K562 (cell line): ENCODE data around the gene FABP2. TPM values are rescaled to one million over a fixed set of nuclear protein-coding genes. Genes with fewer than 3 reads are reported as not detected.

Experiments
- ATAC-seq: fragments of 200-7000 bp; cut with Tn5 transposase; 3 replicates; pipeline ENCODE4 v1.9.1; 2020; ENCODE audit warnings: moderate library complexity
- BruUV-seq: library from RNA; stranded (reverse); fragments of 400-500 nt; replicated peaks from 2 replicates; lab custom pipeline; 2021; lab: Mats Ljungman, UMichigan
- CTCF ChIA-PET: fragments of 300-600 bp; formaldehyde crosslinking; extraction: SDS; loops from one replicate; lab custom pipeline; 2021; ENCODE audit warnings: low intra/inter-chr PET ratio; lab: Yijun Ruan, JAX
- POLR2A ChIA-PET: fragments of 300-600, 350-650 bp; sonication (Branson Sonifier 250); formaldehyde crosslinking; extraction: SDS; loops from one replicate; lab custom pipeline; 2021; ENCODE audit warnings: antibody characterized with exemption, inconsistent platforms; lab: Yijun Ruan, JAX
- DNase-seq, 4 experiments: peaks; one replicate each; pipeline versions ENCODE4 v3.0.0 to v3.0.0-alpha.2; 2011 to 2018; ENCODE audit warnings: low spot score in 3 of 4, mixed read lengths in 3 of 4; ENCODE audit errors: extremely low read depth in 1 of 4
- FAIRE-seq: peaks from 2 replicates; lab custom pipeline; 2011; peaks lifted over from hg19 to GRCh38; lab: Jason Lieb, UNC
- H2AFZ ChIP-seq: 2 replicates; pipeline ENCODE4 v1.6.0; 2011; ENCODE audit warnings: low read depth, low read length, control low read depth, inconsistent platforms
- H3K27ac ChIP-seq: fragments of 200-600 bp; 3 replicates; pipeline ENCODE4 v1.8.0; 2011; ENCODE audit warnings: low read depth, mild to moderate bottlenecking, control low read depth, inconsistent platforms, low read length, moderate library complexity, mixed read lengths; ENCODE audit errors: extremely low read depth
- H3K27me3 ChIP-seq, 2 experiments: fragments of 300-600 bp in 1 of 2; 2 replicates in 1 of 2; 3 replicates in 1 of 2; pipeline versions ENCODE4 v1.6.0 to v1.8.0; 2011; ENCODE audit warnings: inconsistent platforms in 2 of 2, low read length in 2 of 2, mild to moderate bottlenecking in 1 of 2, mixed read lengths in 1 of 2, moderate library complexity in 1 of 2; ENCODE audit not compliant: control insufficient read depth in 2 of 2, insufficient read depth in 2 of 2
- H3K36me3 ChIP-seq: fragments of 300-600 bp; 3 replicates; pipeline ENCODE4 v1.8.0; 2011; ENCODE audit warnings: mild to moderate bottlenecking, low read length, inconsistent platforms; ENCODE audit not compliant: control insufficient read depth, insufficient read depth
- H3K4me1 ChIP-seq, 2 experiments: fragments of 200-600 bp in 1 of 2; replicated peaks in 1 of 2; 2 replicates in 1 of 2; 3 replicates in 1 of 2; pipeline versions ENCODE4 v1.5.1 to v1.8.0; 2011; ENCODE audit warnings: inconsistent platforms in 2 of 2, low read length in 2 of 2, mild to moderate bottlenecking in 1 of 2, mixed read lengths in 1 of 2, moderate library complexity in 1 of 2; ENCODE audit not compliant: control insufficient read depth in 2 of 2, insufficient read depth in 2 of 2
- H3K4me2 ChIP-seq: 2 replicates; pipeline ENCODE4 v1.6.1; 2011; ENCODE audit warnings: low read length, control low read depth, inconsistent platforms, mixed read lengths; ENCODE audit not compliant: insufficient read depth
- H3K4me3 ChIP-seq: fragments of 200-600 bp; sonication (generic), shearing (Covaris generic); 2 replicates; pipeline ENCODE4 v1.5.1; 2016; ENCODE audit warnings: control low read depth, inconsistent platforms
- H3K79me2 ChIP-seq: fragments of 200-600 bp; 3 replicates; pipeline ENCODE4 v1.8.0; 2011; ENCODE audit warnings: low read length, inconsistent platforms; ENCODE audit not compliant: control insufficient read depth, insufficient read depth
- H3K9ac ChIP-seq, 2 experiments: 2 replicates each; pipeline versions ENCODE4 v1.6.0 to v1.6.1; 2011; ENCODE audit warnings: low read depth in 2 of 2, low read length in 2 of 2, control low read depth in 1 of 2, inconsistent platforms in 1 of 2, mild to moderate bottlenecking in 1 of 2, mixed read lengths in 1 of 2; ENCODE audit not compliant: insufficient read depth in 1 of 2
- H3K9me1 ChIP-seq: one replicate; pipeline ENCODE4 v1.6.0; 2011; ENCODE audit warnings: inconsistent platforms, mild to moderate bottlenecking, low read length, moderate library complexity; ENCODE audit not compliant: control insufficient read depth, insufficient read depth
- H3K9me3 ChIP-seq: replicated peaks from 2 replicates; pipeline ENCODE4 v1.5.1; 2011; ENCODE audit warnings: low read depth, low read length, inconsistent platforms; ENCODE audit not compliant: control insufficient read depth, insufficient read depth
- H4K20me1 ChIP-seq: replicated peaks from 2 replicates; pipeline ENCODE4 v1.6.1; 2011; ENCODE audit warnings: low read length, inconsistent platforms, mixed read lengths; ENCODE audit not compliant: control insufficient read depth, insufficient read depth
- BCL6 ChIP-seq: fragments of 250-450 bp; sonication (Bioruptor Pico); IDR thresholded peaks from 2 replicates; pipeline ENCODE4 v1.4.0; 2020
- CHCHD3 ChIP-seq: fragments of 250-450 bp; sonication (Bioruptor Pico); IDR thresholded peaks from 2 replicates; pipeline ENCODE4 v2.1.2; 2022; ENCODE audit warnings: mild to moderate bottlenecking
- MBD1 ChIP-seq: fragments of 250-450 bp; sonication (Bioruptor Pico); IDR thresholded peaks from 2 replicates; pipeline ENCODE4 v1.8.0; 2022; ENCODE audit warnings: inconsistent platforms
- NR4A1 ChIP-seq, 2 experiments: fragments of 250-450 bp in 1 of 2; fragments of 450-650 bp in 1 of 2; sonication (Bioruptor Pico) in 1 of 2; IDR thresholded peaks; 2 replicates each; pipeline versions ENCODE4 v1.4.0 to v1.6.1; 2016 to 2020; ENCODE audit warnings: mild to moderate bottlenecking in 2 of 2, missing compliant biosample characterization in 1 of 2, missing genetic modification characterization in 1 of 2, moderate library complexity in 1 of 2
- SIX5 ChIP-seq, 2 experiments: IDR thresholded peaks; 2 replicates each; pipeline ENCODE4 v1.6.1; 2011; ENCODE audit warnings: low read length in 2 of 2, borderline replicate concordance in 1 of 2, low read depth in 1 of 2, mild to moderate bottlenecking in 1 of 2, moderate library complexity in 1 of 2; ENCODE audit not compliant: insufficient read depth in 1 of 2
- TAF7 ChIP-seq: fragments of 450-650 bp; IDR thresholded peaks from 2 replicates; pipeline ENCODE4 v1.6.1; 2016; ENCODE audit warnings: missing genetic modification characterization, missing compliant biosample characterization
- TCF3 ChIP-seq: sonication (generic); formaldehyde crosslinking; IDR thresholded peaks from 2 replicates; pipeline ENCODE4 v1.4.0; 2020; ENCODE audit warnings: mild to moderate bottlenecking, missing genetic modification reagents
- UBTF ChIP-seq, 2 experiments: IDR thresholded peaks; 2 replicates each; pipeline ENCODE4 v1.6.1; 2012; ENCODE audit warnings: improper control_type of control experiment in 2 of 2, low read depth in 2 of 2, low read length in 2 of 2, borderline replicate concordance in 1 of 2
- ZEB2 ChIP-seq: fragments of 450-650 bp; IDR thresholded peaks from 2 replicates; pipeline ENCODE4 v1.6.1; 2016
- WGBS: fragments of 100-300 bp; shearing (Covaris generic); methylation state at CpG from one replicate; pipeline ENCODE4 v1.1.6; 2016; ENCODE audit warnings: low coverage, mixed read lengths; ENCODE audit not compliant: insufficient coverage; ENCODE audit errors: missing lambda C conversion rate; 5-methylcytosine and 5-hydroxymethylcytosine counted together
- in situ Hi-C: fragments of 300-500 bp; cut with MboI; formaldehyde crosslinking; loops from 4 replicates; pipeline ENCODE4 v1.15.0; 2018; ENCODE audit warnings: inconsistent platforms, mixed read lengths
- intact Hi-C: fragments of 100-400 bp; cut with micrococcal nuclease; formaldehyde crosslinking; loops from 2 replicates; pipeline ENCODE4 v1.14.2; 2022
- polyA plus RNA-seq, 8 experiments: library from polyadenylated mRNA; depleted of rRNA in 4 of 8; stranded (reverse) in 5 of 8; unstranded in 3 of 8; fragments of >200 nt; fragmentation: Nextera tagmentation in 2 of 8; fragmentation: Illumina TruSeq in 1 of 8; extraction: Ambion mirVana in 2 of 8; extraction: Trizol in 1 of 8; gene quantifications; 2 replicates each; pipeline versions ENCODE4 v1.2.1 to v1.2.3, GENCODE V29; 2011 to 2014; ENCODE audit warnings: inconsistent platforms in 1 of 8, missing spikeins in 1 of 8
- total RNA-seq, 7 experiments: library from RNA; depleted of rRNA in 6 of 7; stranded (reverse); fragments of >200 nt in 6 of 7; fragmentation: Illumina TruSeq in 2 of 7; extraction: Trizol in 2 of 7; gene quantifications; 2 replicates each; pipeline versions ENCODE4 v1.2.1 to v1.2.3, GENCODE V29; 2011 to 2021; ENCODE audit warnings: low replicate concordance in 1 of 7
- TF ChIP-seq, protein P1 (sequence below): IDR thresholded peaks from 2 replicates; pipeline ENCODE4 v1.6.1; 2014; ENCODE audit warnings: antibody characterized with exemption

The FABP2 gene
- total and polyA plus RNA-seq, 9 of the 15 experiments (the other 6 are each of a cell fraction or from before 2014, with no cell fraction given) = not detected

GRCh38 chr4:119317990-119318389 is 3.9 kb downstream of the FABP2 start:
- DNase-seq = no peak
- ATAC-seq = no peak
- H3K9me3 ChIP-seq = no peaks in the 10 kb centered on the region
- no peak for TF ChIP-seq CHCHD3 (CRISPR knock-in tag)
- no peak for TF ChIP-seq ZEB2
- TF ChIP-seq BCL6 (CRISPR knock-in tag) = no peak
- no peak for TF ChIP-seq SIX5 (IDR thresholded peaks at IDR 0.05; ENCODE audit: borderline replicate concordance in 1 of 2, insufficient read depth in 1 of 2, low read depth in 1 of 2, low read length in 2 of 2)
- ChIA-PET POLR2A (no interaction called here), CTCF (no interaction called here)
- in situ Hi-C loops = loop anchor here (10.0 kb wide), 1 partner anchor 737 kb away; no protein-coding TSS in a partner anchor
- no peaks in the 10 kb centered on the region for H3K79me2 ChIP-seq
- no peak overlapping the region for H3K27ac ChIP-seq
- no peaks in the 10 kb centered on the region for H3K9me1 ChIP-seq
- WGBS = 0% methylated on average over 2 of the region's 2 CpGs
- no peak overlapping the region for H3K4me2 ChIP-seq
- no peak overlapping the region for H3K9ac ChIP-seq
- H3K4me3 ChIP-seq = no peak overlapping the region
- no peak for FAIRE-seq
- no peaks in the 10 kb centered on the region for H4K20me1 ChIP-seq
- H3K4me1 ChIP-seq = no peaks in the 10 kb centered on the region
- BruUV-seq = no TSS peak
- H2AFZ ChIP-seq = no peak overlapping the region
- no peaks in the 10 kb centered on the region for H3K36me3 ChIP-seq
- peaks cover 0 to 5% of the 10 kb centered on the region in 2 experiments; a peak in 1 of 5 replicates for H3K27me3 ChIP-seq
- intact Hi-C loops = loop anchor here (2.0 kb wide), 1 partner anchor 175 kb away; no protein-coding TSS in a partner anchor

DNA sequence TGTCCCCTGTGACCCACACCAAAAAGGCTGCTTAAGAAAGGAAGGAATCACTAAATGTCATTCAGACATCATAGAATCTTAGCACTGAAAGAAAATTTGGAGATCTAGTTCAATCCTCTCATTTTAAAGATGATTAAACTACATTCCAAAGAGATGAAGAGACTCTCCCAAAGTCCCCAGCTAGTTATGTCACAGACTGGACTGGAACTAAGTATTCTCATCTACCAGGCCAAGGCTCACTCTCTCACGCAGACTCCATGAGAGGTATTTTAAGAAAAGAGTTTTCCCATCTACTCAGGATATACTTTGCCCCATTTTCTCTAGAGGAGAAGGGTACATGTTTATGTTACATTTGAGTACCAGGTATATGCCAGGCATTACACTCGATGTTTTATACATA is 6.9 kb downstream of the FABP2 start:
- Histone ChIP-seq H4K20me1 (no peaks in the 10 kb centered on the region), H3K9ac (no peak overlapping the region), H3K27ac (no peak overlapping the region), H2AFZ (no peak overlapping the region), H3K9me1 (no peaks in the 10 kb centered on the region), H3K36me3 (no peaks in the 10 kb centered on the region), H3K4me1 (no peaks in the 10 kb centered on the region), H3K4me3 (no peak overlapping the region), H3K79me2 (no peaks in the 10 kb centered on the region), H3K4me2 (no peak overlapping the region), H3K27me3 (peaks cover 0 to 5% of the 10 kb centered on the region in 2 experiments; a peak in 1 of 5 replicates), H3K9me3 (no peaks in the 10 kb centered on the region)
- WGBS = 0% methylated on average over 2 of the region's 2 CpGs
- POLR2A ChIA-PET = no interaction called here
- FAIRE-seq = no peak
- ATAC-seq = no peak
- CTCF ChIA-PET = no interaction called here
- no TSS peak for BruUV-seq
- in situ Hi-C loops (loop anchor here (10.0 kb wide), 1 partner anchor 740 kb away; no protein-coding TSS in a partner anchor), intact Hi-C loops (loop anchor here (2.0 kb wide), 2 partner anchors 312 to 736 kb away; no protein-coding TSS in a partner anchor)
- no peak for DNase-seq
- TF ChIP-seq, protein P1, sequence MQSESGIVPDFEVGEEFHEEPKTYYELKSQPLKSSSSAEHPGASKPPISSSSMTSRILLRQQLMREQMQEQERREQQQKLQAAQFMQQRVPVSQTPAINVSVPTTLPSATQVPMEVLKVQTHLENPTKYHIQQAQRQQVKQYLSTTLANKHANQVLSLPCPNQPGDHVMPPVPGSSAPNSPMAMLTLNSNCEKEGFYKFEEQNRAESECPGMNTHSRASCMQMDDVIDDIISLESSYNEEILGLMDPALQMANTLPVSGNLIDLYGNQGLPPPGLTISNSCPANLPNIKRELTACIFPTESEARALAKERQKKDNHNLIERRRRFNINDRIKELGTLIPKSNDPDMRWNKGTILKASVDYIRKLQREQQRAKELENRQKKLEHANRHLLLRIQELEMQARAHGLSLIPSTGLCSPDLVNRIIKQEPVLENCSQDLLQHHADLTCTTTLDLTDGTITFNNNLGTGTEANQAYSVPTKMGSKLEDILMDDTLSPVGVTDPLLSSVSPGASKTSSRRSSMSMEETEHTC = no peak
- TF ChIP-seq TCF3 (CRISPR knock-in tag) (no peak), TAF7 (no peak), UBTF (IDR thresholded peaks at IDR 0.05; ENCODE audit: borderline replicate concordance in 1 of 2, low read depth in 2 of 2, low read length in 2 of 2) (no peak), MBD1 (CRISPR knock-in tag) (no peak), NR4A1 (CRISPR knock-in tag; IDR thresholded peaks at IDR 0.05) (no peak), NR4A1 (tag; IDR thresholded peaks at IDR 0.05) (no peak)
